RWPE2 (cell line): ENCODE measurements around the gene ARHGAP30.

Experiments used
- ATAC-seq: fragments of 200-7000 bp; cut with Tn5 transposase; 3 replicates; pipeline ENCODE4 v1.9.1; 2021; ENCODE audit warnings: low read depth
- DNase-seq: peaks from one replicate; pipeline ENCODE4 v3.0.0-alpha.2; 2020; ENCODE audit warnings: low spot score
- H3K27ac ChIP-seq: fragments of 450-650 bp; 2 replicates; pipeline ENCODE4 v1.5.1; 2017; ENCODE audit warnings: mild to moderate bottlenecking; ENCODE audit not compliant: poor library complexity, severe bottlenecking
- H3K27me3 ChIP-seq: fragments of 250-450 bp; sonication (Bioruptor Pico); 2 replicates; pipeline ENCODE4 v1.5.1; 2021; ENCODE audit warnings: mild to moderate bottlenecking, moderate library complexity; ENCODE audit not compliant: insufficient read depth, poor library complexity, severe bottlenecking
- H3K36me3 ChIP-seq: fragments of 250-450 bp; sonication (Bioruptor Pico); 2 replicates; pipeline ENCODE4 v1.5.1; 2020; ENCODE audit warnings: low read depth, mild to moderate bottlenecking, moderate library complexity
- H3K4me1 ChIP-seq: fragments of 250-450 bp; sonication (Bioruptor Pico); 2 replicates; pipeline ENCODE4 v1.5.1; 2021; ENCODE audit warnings: mild to moderate bottlenecking, moderate library complexity; ENCODE audit not compliant: insufficient read depth, poor library complexity, severe bottlenecking
- H3K4me3 ChIP-seq: fragments of 250-450 bp; sonication (Bioruptor Pico); 2 replicates; pipeline ENCODE4 v1.5.1; 2021; ENCODE audit warnings: mild to moderate bottlenecking, moderate library complexity; ENCODE audit not compliant: severe bottlenecking
- H3K9me3 ChIP-seq: fragments of 250-450 bp; sonication (Bioruptor Pico); 2 replicates; pipeline ENCODE4 v1.5.1; 2021; ENCODE audit warnings: mild to moderate bottlenecking, moderate library complexity; ENCODE audit not compliant: severe bottlenecking
- CTCF ChIP-seq: fragments of 450-650 bp; IDR thresholded peaks from one replicate; pipeline ENCODE4 v1.5.1; 2017; ENCODE audit warnings: mild to moderate bottlenecking, moderate library complexity; ENCODE audit not compliant: poor library complexity, severe bottlenecking

Gene ARHGAP30

GRCh38 chr1:161044535-161044907, 25.2 kb downstream of the ARHGAP30 start:
- H3K4me3 ChIP-seq, result peak overlapping the region; percentile 62
- no peak for ATAC-seq
- peaks cover 36% of the 10 kb centered on the region for H3K36me3 ChIP-seq
- no peaks in the 10 kb centered on the region for H3K27me3 ChIP-seq
- no peak for TF ChIP-seq CTCF
- H3K4me1 ChIP-seq, result peaks cover 7% of the 10 kb centered on the region
- no peaks in the 10 kb centered on the region for H3K9me3 ChIP-seq
- peak overlapping the region; percentile 74 for H3K27ac ChIP-seq
- DNase-seq, result no peak

GRCh38 chr1:161039546-161039945, 30.1 kb downstream of the ARHGAP30 start:
- Histone ChIP-seq H3K27ac (no peak overlapping the region), H3K27me3 (no peaks in the 10 kb centered on the region), H3K4me3 (no peak overlapping the region), H3K36me3 (peaks cover 42% of the 10 kb centered on the region), H3K4me1 (peaks cover 6% of the 10 kb centered on the region), H3K9me3 (no peaks in the 10 kb centered on the region)
- no peak for TF ChIP-seq CTCF
- DNase-seq (no peak), ATAC-seq (no peak)

GRCh38 chr1:161039154-161039545, 30.5 kb downstream of the ARHGAP30 start:
- H3K4me3 ChIP-seq, result peak overlapping the region; percentile 89
- H3K36me3 ChIP-seq, result peaks cover 42% of the 10 kb centered on the region
- H3K4me1 ChIP-seq, result peaks cover 4% of the 10 kb centered on the region
- no peaks in the 10 kb centered on the region for H3K27me3 ChIP-seq
- ATAC-seq, result no peak
- no peak for TF ChIP-seq CTCF
- no peak overlapping the region for H3K27ac ChIP-seq
- no peak for DNase-seq
- H3K9me3 ChIP-seq, result no peaks in the 10 kb centered on the region

- H3K36me3 ChIP-seq, result peaks cover 42% of the 10 kb centered on the region
- peak; percentile 88 for ATAC-seq
- H3K9me3 ChIP-seq, result no peaks in the 10 kb centered on the region
- H3K27me3 ChIP-seq, result no peaks in the 10 kb centered on the region
- H3K4me3 ChIP-seq, result peak within 1 kb of the TSS; percentile 89
- TF ChIP-seq CTCF, result no peak
- peak within 1 kb of the TSS; percentile 59 for H3K27ac ChIP-seq
- no peak for DNase-seq
- H3K4me1 ChIP-seq, result peaks cover 4% of the 10 kb centered on the region
Observed at GRCh38 chr1:161038523-161039153, 31.1 kb downstream of the ARHGAP30 start, which contains the start of gene TSTD1. Gene TSTD1, minus strand, starts transcription at chr1:161038964. Its CDS starts 75 bp downstream, at chr1:161038889.

GRCh38 chr1:161037661-161038522, 31.8 kb downstream of the ARHGAP30 start:
- Histone ChIP-seq H3K36me3 (peaks cover 38% of the 10 kb centered on the region), H3K4me3 (peak overlapping the region; percentile 89), H3K4me1 (peaks cover 9% of the 10 kb centered on the region), H3K27ac (peak overlapping the region; percentile 59), H3K27me3 (no peaks in the 10 kb centered on the region), H3K9me3 (no peaks in the 10 kb centered on the region)
- TF ChIP-seq CTCF, result no peak
- ATAC-seq (peak; percentile 27), DNase-seq (no peak)
